GM18502 (cell line): Measurements from ENCODE around the gene HMG20A.
A peak's percentile ranks its signal among the peaks of the same experiment; 100 is the strongest.

Source experiments
- ATAC-seq: cut with Tn5 transposase; IDR thresholded peaks from one replicate; pipeline ENCODE4 v1.9.1; 2021; ENCODE audit warnings: mild to moderate bottlenecking; ENCODE audit not compliant: unreplicated experiment, poor library complexity

HMG20A gene

DNA sequence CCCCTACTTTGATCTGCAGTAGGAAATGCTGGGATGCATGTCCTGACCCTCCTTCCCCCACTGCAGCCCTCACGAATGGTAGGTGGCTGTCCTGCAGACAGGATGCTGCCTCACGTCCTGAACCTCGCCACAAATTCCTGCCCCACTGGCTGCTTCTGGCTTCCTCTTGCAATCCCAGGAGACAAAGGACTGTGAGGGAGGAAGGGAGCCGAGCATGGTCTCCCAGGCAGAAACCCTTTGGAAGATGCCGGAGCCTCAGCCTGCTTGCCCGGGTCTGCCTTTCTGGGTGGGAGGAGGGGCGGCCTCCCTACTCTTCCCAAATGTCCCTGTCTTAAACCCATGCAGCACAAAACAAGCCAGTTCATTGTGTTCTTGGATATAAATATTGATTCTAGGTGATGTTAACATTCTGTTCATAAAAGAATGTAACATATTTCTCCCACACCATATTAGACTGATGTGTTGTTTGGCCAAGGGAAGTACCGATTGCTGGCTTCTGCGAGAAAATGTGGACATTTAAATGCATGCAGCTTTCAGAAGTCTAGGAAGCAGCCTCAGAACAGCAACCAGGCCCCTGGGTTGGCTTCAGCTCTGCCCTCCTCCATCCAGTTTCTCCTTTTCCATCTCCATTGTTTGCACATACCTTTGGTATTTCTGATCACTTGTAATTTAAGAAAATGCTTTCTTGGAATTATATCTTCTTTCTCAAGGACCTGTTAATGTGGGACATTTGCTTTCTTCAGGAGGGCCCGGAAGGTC, 75.3 kb downstream of the HMG20A start:
- ATAC-seq, result no peak

DNA sequence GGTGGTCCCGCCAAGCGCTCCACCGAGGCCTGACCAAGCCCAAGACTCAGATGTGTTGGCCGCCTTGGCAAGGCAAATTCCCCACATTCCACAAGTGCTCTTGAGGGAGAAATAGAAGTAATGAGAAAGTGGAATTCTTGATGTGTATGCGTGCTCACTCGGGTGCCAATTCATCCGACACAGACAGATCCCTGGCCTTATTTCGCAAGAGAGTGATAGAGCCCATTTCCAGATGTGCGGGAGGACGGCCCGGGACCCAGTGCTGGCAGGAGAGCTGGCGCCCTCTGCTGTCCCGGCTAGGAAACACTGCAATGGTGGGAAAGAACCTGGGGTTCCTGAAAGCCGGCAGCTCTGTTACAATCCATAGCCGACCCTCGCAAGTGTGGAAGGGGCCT, 76.0 kb downstream of the HMG20A start:
- peak; percentile 52 for ATAC-seq

DNA sequence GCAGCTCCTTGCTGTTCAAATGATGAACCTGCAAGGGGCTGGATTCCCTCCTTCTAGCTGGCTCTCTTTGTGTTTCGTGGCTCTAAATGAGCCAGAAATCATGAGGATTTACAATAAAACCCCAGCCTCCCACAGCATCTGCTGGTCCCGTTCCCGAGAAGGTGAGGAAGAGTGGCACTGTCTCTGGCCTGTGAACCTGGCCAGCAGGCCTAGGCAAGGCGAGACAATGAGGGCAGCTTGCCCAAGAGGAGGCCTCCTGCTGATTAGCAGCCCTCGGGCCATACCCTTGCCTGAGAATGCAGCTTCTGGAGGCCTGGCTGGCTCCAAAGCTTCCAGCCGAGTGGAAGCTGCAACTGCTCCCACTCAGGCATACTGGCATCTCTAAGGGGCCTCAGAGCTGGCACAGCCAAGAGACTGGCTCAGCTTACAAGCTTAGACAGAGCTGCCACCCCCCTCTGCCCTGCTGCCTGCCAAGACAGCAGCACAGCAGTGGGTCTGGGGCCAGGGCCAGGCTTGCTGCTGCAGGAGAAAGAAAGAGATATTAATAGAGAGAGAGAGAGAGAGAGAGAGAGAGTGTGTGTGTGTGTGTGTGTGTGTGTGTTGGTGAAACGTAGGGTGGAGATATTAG, 76.5 kb downstream of the HMG20A start:
- no peak for ATAC-seq

DNA sequence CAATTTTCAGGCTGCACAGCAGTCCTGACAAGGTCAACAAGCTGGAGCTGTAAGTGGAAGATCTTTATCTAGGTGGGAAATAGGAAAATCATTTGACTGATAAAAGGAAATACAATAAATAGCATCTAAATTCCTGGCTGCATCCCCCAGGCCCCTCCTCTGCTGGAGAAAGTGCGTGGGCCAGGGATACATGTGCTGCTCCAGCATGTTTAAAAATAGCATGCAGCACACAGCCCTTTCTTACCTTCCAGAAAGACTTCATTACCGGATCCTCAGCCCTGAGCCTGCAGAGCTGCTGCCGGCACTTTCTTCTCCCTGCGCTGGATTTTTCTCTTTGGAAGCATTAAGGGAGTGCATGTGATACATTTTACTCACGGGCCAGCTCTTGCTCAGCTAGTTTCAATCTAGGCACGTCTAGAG, 77.3 kb downstream of the HMG20A start:
- ATAC-seq, result no peak

DNA sequence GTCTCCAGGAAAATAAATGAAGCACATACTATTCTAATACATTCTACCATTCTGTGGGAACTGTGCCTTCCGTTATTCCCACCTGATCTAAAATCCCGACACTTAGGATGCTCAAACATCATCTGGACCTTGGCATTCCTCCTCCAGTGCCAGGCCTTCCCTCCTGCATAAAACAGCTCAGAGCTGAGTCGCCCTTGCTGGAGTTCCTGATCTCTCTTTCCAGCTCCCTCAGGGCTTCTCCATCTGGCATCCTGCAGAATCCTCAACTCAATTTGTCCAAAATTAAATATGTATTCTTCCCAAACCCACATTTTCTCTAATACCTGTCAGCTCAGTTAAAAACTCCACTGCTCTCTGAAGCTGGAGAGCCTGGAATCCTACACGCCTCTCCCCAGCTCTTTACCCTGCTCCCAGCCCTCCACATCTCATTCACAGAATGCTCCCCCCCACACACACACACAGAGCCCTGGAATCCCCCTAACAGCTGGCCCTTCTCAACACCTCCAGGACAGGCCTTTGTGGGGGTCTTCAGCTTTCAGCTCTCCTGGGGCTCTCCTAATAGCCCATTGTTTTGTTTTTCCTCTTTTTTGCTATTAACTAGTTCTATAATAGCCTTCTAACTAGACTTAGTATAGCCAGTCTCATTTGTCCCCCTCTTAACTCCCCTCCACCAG, 78.5 kb downstream of the HMG20A start:
- ATAC-seq, result no peak

DNA sequence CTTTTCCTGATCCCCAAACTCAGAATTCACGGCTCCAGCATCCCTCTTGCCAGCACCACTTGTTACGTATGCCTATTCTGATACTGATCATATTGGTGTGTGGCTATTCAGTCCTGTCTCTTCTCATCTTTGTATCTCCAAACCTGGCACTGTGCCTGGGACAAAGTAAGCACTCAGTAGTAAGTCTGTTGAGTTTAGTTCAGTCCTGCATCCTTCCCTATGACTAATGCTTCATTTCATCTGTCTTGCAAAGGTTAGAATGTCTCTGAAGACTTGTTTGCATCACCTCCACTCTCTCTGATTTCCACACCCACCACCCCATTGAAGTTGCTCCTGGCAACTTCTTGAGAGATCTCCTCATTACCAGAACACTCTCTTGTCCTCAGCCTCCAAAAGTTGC, 80.3 kb downstream of the HMG20A start:
- no peak for ATAC-seq

DNA sequence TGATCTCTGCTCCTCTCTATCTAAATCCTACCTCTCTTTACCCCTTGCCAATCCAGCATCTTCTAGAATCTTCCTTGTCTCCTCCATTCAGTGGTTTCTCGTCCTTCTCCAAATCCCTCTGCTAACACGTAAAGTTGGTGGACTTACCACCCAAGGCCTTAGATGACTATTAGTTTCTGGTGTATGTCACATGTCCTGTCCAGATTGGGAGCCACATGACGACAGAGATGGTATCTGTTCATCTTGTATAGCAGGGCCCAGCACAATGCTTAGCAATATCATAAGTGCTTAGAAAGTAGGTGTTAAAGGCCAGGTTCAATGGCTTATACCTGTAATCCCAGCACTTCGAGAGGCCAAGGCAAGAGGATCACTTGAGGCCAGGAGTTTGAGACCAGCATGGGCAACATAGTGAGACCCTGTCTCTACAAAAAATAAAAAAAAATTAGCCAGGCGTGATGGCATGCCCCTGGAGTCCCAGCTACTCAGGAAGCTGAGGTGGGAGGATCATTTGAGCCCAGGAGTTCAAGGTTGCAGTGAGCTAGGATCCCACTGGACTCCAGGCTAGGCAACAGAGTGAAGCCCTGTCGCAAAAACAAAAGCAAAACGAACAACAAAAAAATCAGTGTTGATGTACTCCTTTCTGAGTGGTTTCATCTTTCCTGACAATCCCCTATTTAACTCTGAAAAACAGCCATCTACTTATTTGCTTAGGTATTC, 81.8 kb downstream of the HMG20A start:
- no peak for ATAC-seq

DNA sequence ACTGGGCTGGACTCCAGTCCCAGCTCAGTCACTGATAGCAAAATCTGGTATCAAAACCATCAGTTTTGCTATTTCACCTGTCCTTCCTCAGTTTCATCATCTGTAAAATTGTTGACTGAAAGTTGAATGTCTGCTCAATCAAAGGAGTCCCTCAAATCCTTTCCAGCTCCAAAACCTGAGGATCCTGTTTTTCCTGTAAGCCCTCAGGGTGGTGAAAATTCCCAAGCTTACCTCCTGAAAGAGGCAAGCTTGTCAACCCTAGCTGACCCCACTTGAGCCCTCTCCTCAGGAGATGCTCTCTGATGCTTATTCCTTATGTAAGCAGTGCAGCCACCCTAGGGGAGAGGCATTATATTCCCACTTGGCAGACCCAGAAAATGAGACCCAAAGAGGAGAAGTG, 82.6 kb downstream of the HMG20A start:
- no peak for ATAC-seq

DNA sequence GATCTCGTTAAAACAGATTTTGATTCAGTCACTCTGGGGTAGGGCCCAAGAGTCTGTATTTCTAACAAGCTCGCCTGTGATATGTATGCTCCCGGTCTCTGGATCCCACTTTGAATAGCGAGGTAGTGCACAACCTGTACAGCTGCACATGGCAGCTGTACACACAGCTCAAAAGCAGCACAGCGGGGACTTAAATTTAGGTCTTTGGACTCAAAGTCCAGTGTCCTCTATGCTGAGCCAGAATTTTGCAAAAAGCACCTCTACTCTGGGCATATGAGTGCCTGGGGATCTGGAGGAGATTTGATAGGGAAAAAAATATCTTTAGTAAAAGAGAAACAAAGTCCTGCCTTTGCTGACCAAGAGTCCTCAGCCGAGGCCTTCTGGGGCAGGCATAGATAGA, 83.1 kb downstream of the HMG20A start:
- ATAC-seq, result no peak

DNA sequence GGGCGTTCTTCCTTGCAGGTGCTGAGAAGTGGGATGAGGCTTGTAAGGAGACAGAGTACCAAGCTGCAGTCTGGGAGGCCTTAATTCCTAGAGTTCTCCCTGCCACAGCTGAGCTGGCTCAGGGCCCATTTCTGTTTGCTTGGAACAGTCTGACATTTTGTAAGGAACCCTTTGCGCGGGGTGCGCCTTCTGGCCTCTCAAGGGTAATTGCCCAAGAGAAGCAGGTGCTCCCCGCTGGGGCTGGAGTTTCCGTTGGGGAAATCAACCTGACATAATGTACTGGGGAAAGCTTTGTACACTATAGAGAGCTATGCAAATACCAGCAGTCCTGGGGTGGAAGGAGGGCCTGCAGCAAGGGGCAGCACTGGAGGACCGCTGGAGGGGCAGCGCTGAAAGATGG, 83.6 kb downstream of the HMG20A start:
- ATAC-seq, result no peak

DNA sequence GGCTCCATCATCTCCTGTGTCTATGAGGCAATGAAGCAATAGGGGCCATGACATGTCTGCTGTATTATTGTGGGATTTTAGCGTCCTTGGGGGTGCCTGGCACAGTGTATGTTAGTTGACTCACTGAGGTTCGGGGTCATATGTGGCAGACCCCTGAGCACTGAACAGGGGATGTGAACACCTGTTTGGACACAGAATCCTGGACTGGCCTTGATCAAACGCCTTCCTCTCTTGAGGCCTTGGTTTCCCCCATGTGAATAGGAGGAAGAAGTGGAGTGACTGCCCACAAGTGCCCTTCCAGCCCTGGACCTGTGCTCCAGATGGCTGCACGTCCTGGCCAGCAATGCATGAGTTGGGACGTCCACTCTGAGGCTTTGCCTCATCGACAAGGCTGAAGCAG, 84.2 kb downstream of the HMG20A start:
- no peak for ATAC-seq

DNA sequence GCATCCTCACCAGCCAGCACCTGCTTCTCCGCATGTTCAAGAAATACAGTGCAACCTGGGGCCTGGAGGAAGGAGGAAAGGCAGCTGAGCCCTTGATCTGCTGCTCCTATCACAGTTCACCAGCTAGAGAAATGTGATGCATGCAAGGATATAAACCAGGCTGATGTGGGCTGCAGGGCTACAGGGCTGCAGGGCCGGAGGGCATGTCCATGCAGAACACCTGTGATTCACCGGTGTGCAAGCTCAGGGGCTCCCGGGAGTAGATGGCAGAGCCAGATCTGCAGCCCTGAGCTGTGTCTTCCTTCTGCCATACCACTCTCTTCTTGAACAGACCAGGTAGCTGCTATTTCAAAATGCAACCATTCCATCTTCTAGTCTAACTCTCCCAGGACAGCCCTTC, 84.9 kb downstream of the HMG20A start:
- ATAC-seq, result no peak

DNA sequence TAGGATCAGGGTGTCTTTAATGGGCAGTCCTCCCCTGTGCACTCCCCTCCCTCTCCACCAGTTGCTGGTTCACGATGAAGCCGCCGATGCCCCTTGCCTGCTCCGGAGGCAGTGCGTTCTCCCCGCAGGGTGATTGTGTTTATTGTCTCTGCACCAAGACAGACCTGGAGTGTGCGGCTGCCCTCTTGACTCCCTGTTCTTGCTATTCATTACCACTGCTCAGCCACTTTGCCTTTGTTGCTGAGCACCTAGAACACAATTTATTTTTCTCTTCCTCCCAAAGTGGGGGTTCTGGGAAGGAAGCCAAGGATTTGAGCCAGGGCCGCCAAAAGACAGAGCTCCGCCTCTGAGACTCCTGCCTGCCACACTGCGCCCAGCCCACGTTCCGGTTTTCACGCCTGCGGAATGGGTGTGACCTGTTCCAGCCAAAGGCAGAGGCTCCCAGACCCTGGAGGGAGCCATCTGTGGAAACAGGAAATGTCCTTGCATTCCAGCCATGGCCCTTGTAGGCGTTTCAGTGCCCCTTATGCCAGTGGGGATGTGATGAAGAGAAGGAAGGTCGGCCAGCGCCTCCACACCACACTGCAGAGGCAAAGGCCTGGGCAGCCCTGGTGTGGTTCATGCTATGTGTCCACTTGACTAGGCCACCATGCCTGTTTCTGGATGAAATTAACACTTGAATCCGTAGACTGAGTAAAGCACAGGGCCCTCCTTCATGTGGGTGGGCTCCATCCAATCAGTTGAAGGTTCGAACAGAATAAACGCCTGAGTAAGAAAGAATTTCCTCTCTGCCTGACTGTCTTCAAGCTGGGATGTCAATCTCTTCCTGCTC, 85.8 kb downstream of the HMG20A start:
- ATAC-seq, result no peak

DNA sequence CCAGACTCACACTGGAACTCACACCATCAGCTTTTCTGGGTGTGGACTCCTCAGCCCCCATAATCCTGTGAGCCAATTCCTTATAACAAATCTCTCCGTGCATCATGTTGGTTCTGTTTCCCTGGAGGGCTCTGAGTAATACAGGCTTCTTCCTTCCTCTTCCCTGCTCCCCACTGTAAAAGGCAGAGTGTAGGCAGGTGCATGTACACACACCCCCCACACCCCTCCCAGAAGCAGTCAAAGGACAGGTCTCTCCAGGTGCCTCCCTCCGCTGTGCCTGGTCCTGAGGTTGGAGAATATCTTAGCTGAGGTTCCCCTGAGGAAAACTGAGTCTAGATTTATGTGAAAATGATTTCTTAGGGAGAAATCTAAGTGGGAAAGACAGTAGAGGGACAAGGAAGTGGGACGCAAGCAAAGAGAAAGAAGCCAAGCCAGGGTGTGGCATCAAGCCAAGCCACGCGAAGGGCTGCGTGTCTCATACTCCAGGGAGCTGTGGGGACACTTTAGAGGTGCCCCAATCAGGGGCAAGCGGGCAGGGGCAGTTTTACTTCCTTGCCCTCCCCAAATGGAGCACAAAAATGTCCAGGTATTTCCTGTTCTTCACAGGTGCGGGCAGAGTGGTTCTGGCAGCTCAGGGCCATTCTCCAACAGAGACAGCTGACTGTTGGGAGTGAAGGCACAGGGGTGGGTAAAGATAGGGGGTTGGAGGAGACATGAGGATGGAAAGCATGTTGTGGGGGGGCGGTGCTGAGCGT, 86.6 kb downstream of the HMG20A start:
- no peak for ATAC-seq

DNA sequence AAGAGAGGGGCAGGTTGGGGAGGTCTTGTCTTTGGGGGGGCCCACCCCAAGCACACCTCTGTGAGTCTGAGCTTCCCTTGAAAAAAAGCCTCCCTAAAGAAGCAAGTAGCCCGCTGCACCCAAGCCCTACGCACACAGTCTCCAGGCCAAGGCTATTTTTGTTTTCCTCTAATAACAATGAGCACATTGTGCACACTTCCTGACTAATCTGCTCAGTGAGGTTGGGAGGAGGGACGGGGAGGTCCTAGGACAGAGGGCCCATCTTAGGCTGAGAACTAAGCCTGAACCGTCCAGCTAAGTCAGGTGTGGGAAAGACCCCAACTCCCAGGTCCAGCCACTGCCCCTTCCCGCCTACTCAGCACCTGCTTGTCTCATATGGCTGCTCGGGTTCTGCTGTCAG, 87.2 kb downstream of the HMG20A start:
- no peak for ATAC-seq

DNA sequence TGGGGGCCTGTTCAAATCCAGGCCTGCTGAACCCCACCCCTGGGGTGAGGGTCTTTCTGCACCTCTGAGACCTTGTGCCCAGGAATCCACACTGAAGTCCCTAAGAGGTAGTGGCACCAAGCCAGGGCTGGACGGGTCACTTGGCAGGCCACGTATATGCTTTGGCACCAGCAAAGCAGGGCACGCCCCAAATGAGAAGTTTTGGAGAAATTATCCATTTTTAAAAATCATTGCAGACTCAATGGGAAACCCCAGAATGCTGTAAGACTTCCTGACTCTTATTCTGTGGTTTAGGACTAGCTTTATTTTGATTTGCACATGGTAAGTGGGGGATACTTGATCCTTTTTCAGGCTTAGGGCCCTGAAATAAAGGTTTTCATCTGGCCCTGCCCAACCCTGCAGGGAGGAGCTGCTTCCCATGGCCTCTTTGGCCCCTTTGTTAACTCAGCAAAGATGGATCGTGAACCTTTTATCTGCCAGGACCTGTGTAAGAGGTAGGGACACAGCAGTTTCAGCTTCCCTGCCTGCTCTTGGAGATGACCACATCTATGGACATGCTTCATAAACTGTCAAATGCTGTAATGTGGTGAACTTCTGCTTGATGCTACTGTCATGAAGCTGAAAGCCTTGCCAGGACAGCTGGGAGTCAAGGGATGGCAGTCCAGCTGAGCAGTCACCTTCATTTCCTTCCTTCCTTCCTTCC, 88.0 kb downstream of the HMG20A start:
- no peak for ATAC-seq

DNA sequence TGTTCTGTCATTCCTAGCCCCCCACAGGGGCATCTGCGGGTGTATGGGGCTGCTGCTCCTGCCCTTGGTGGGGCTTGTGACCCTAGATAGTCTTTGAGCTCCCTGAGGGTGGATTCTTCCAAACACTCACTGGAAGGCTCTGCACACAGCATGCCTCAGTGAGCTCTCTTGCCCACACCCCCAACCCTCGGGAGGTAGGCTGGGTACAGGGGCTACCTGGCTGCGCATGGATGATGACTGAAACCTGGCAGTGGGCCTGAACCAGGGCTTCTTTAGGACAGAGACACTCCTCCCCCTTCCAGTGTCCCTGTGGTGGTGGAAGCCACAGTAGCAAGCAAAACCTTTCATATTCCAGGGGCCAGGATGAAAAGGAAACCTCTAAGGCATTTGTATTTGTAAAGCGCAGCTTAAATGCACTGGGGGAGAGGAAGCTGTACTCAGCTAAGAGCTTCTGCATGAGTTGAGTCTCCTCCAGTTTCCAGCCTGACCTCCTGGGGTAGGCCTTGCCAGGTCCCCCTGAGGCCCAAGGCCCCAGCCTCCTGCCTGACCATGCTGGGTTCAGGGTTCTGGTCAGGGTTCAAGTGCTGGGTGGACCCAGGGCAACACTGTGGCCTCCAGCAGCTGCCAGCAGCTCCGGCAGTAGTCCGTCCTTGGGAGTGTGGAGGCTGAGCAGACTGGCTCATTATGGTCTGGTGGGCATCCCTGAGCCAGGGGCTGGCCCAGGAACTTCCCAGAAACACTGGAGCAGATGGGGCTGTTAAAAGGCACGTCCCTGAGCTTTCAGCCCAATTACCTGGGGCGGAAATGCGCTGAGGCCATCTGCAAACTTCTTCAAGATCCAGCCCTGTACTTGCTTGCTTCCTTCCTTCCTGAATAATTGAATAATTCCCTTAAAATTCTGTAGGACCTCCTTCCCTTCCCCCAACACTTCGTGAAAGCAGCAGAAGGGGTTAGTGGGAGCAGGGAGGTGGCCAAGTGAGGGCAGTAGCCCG, 89.7 kb downstream of the HMG20A start:
- ATAC-seq, result no peak

DNA sequence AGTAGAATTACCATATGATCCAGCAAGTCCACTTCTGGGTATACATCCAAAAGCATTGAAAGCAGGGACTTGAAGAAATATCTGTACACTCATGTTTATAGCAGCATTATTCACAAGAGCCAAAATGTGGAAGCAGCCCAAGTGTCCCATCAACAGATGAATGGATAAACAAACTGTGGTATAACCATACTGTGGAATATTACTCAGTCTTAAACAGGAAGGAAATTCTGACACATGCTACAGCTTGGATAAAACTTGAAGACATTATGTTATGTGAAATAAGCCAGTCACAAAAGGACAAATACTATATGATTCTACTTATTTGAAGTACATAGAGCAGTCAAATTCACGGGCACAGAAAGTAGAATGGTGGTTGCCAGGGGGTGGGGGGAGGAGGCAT, 91.2 kb downstream of the HMG20A start:
- no peak for ATAC-seq
